Parathyroid adenoma (tissue), 2 donors: Measurements from ENCODE around the gene EMILIN1.
A peak's percentile ranks its signal among the peaks of the same experiment; 100 is the strongest.
"Not testable (repeated sequence)": the region's sequence is repeated elsewhere in the genome, so short reads cannot be mapped to it uniquely, and the experiment has no call there.

ENCODE experiments used
- H2AFZ ChIP-seq: fragments of 300-600 bp; sonication (generic); one replicate; pipeline ENCODE4 v1.7.0; 2017; ENCODE audit warnings: antibody characterized with exemption, mild to moderate bottlenecking
- H3K27ac ChIP-seq: fragments of 300-600 bp; sonication (generic); one replicate; pipeline ENCODE4 v1.7.0; 2017
- H3K27me3 ChIP-seq: fragments of 300-600 bp; sonication (generic); one replicate; pipeline ENCODE4 v1.7.0; 2017; ENCODE audit warnings: low read length; ENCODE audit not compliant: control insufficient read depth, insufficient read depth
- H3K36me3 ChIP-seq: fragments of 300-600 bp; sonication (generic); one replicate; pipeline ENCODE4 v1.7.0; 2017; ENCODE audit warnings: low read length; ENCODE audit not compliant: control insufficient read depth, insufficient read depth
- H3K4me1 ChIP-seq: fragments of 300-600 bp; sonication (generic); one replicate; pipeline ENCODE4 v1.7.0; 2017; ENCODE audit warnings: control low read depth
- H3K4me2 ChIP-seq: fragments of 300-600 bp; sonication (generic); one replicate; pipeline ENCODE4 v1.7.0; 2017; ENCODE audit warnings: low read length
- H3K4me3 ChIP-seq: fragments of 300-600 bp; sonication (generic); one replicate; pipeline ENCODE4 v1.7.0; 2017; ENCODE audit warnings: low read depth, low read length
- H3K79me2 ChIP-seq: fragments of 300-600 bp; sonication (generic); one replicate; pipeline ENCODE4 v1.7.0; 2017; ENCODE audit warnings: control low read depth
- H3K9ac ChIP-seq: fragments of 300-600 bp; sonication (generic); one replicate; pipeline ENCODE4 v1.7.0; 2017; ENCODE audit warnings: mild to moderate bottlenecking
- H3K9me3 ChIP-seq: fragments of 300-600 bp; sonication (generic); one replicate; pipeline ENCODE4 v1.7.0; 2017; ENCODE audit warnings: low read length; ENCODE audit not compliant: control insufficient read depth
- CTCF ChIP-seq: fragments of 300-600 bp; sonication (generic); IDR thresholded peaks from one replicate; pipeline ENCODE4 v1.7.0; 2017; ENCODE audit warnings: antibody characterized with exemption, mild to moderate bottlenecking
- donor health status: primary hyperparathyroidism.

Gene EMILIN1

GRCh38 chr2:27115519-27115918, 37.1 kb downstream of the EMILIN1 start:
- Histone ChIP-seq H3K4me1 (no peaks in the 10 kb centered on the region), H3K9ac (no peak overlapping the region), H3K9me3 (no peaks in the 10 kb centered on the region), H3K27ac (no peak overlapping the region), H3K27me3 (peaks cover 3% of the 10 kb centered on the region), H3K79me2 (no peaks in the 10 kb centered on the region), H3K36me3 (no peaks in the 10 kb centered on the region), H3K4me2 (no peak overlapping the region), H3K4me3 (no peak overlapping the region), H2AFZ (no peak overlapping the region)
- TF ChIP-seq CTCF = no peak

- Histone ChIP-seq H2AFZ (peak overlapping the region; percentile 46), H3K4me1 (no peaks in the 10 kb centered on the region), H3K4me2 (no peak overlapping the region), H3K9ac (no peak overlapping the region), H3K27ac (no peak overlapping the region), H3K4me3 (no peak overlapping the region), H3K79me2 (no peaks in the 10 kb centered on the region), H3K36me3 (no peaks in the 10 kb centered on the region), H3K27me3 (peaks cover 3% of the 10 kb centered on the region), H3K9me3 (no peaks in the 10 kb centered on the region)
- no peak for TF ChIP-seq CTCF
Observed at GRCh38 chr2:27117995-27118524, 39.6 kb downstream of the EMILIN1 start.

- no peak for TF ChIP-seq CTCF
- H3K4me2 ChIP-seq = peak within 1 kb of the TSS; percentile 32
- H3K36me3 ChIP-seq = no peaks in the 10 kb centered on the region
- H3K4me1 ChIP-seq = no peaks in the 10 kb centered on the region
- H3K4me3 ChIP-seq = no peak within 1 kb of the TSS
- no peak within 1 kb of the TSS for H3K9ac ChIP-seq
- H3K79me2 ChIP-seq = no peaks in the 10 kb centered on the region
- H3K9me3 ChIP-seq = no peaks in the 10 kb centered on the region
- no peak within 1 kb of the TSS for H3K27ac ChIP-seq
- peak within 1 kb of the TSS; percentile 46 for H2AFZ ChIP-seq
- peaks cover 3% of the 10 kb centered on the region for H3K27me3 ChIP-seq
Observed at GRCh38 chr2:27118525-27119329, 40.3 kb downstream of the EMILIN1 start, which contains the start of gene CGREF1. Gene CGREF1, minus strand, starts transcription at chr2:27119128. Its CDS starts 14,762 bp downstream, at chr2:27104366.

GRCh38 chr2:27119330-27119670, 40.9 kb downstream of the EMILIN1 start:
- not testable (repeated sequence) for H3K9me3 ChIP-seq, H3K4me1 ChIP-seq, H3K27ac ChIP-seq, H3K27me3 ChIP-seq, H3K4me2 ChIP-seq, H3K36me3 ChIP-seq, H3K9ac ChIP-seq, H3K4me3 ChIP-seq, H3K79me2 ChIP-seq
- H2AFZ ChIP-seq = peak overlapping the region; percentile 42

GRCh38 chr2:27121906-27122305, 43.5 kb downstream of the EMILIN1 start:
- H3K36me3 ChIP-seq = no peaks in the 10 kb centered on the region
- H3K79me2 ChIP-seq = no peaks in the 10 kb centered on the region
- no peaks in the 10 kb centered on the region for H3K9me3 ChIP-seq
- H2AFZ ChIP-seq = no peak overlapping the region
- peaks cover 3% of the 10 kb centered on the region for H3K27me3 ChIP-seq
- no peak overlapping the region for H3K4me3 ChIP-seq
- H3K4me2 ChIP-seq = no peak overlapping the region
- no peaks in the 10 kb centered on the region for H3K4me1 ChIP-seq
- no peak overlapping the region for H3K27ac ChIP-seq
- TF ChIP-seq CTCF = no peak
- no peak overlapping the region for H3K9ac ChIP-seq
